ENCODE data around the gene AK8. TPM values are rescaled to one million over a fixed set of nuclear protein-coding genes. Genes with fewer than 3 reads are reported as not detected.

AK8 gene
- polyA plus RNA-seq, 3 donors, result 0.08 TPM; not detected in 2

DNA sequence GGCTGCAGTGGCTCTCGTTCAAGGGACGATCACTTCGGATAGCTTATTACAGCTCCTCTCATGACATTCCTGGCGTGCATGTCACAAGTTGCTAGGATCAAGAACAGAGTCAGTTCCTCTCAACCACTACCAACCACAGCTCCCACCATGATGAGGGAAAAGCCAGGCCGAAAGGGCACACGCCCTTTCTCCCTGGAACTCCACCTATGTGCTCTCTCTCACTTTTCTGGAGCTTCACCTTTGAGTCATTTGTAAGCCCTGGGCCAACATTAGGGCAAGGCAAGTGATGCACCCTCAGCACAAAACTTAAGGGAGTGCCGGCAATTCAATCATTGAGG is 2.2 kb upstream of the AK8 start:
- intact Hi-C loops (cut with micrococcal nuclease), result no loop called here
- Mint-ChIP-seq H3K27ac (no peak overlapping the region), H3K4me1 (peaks cover 15% of the 10 kb centered on the region), H3K36me3 (no peaks in the 10 kb centered on the region), H3K27me3 (ENCODE audit: low read depth in 3 of 3) (peaks cover 10 to 17% (median 14%) of the 10 kb centered on the region in 3 donors), H3K9me3 (peaks cover 0 to 1% (median 0%) of the 10 kb centered on the region in 7 donors), H3K4me3 (no peak overlapping the region)
- Histone ChIP-seq H3K9me3 (replicated peaks in 1 of 2; ENCODE audit: control insufficient read depth in 1 of 2, insufficient read depth in 1 of 2, low read length in 2 of 2) (no peaks in the 10 kb centered on the region), H3K79me2 (ENCODE audit: insufficient read depth, low read length) (no peaks in the 10 kb centered on the region), H2AFZ (ENCODE audit: insufficient read depth, low read depth, low read length, poor library complexity, severe bottlenecking) (no peak overlapping the region), H3K36me3 (replicated peaks in 1 of 2; ENCODE audit: control insufficient read depth in 1 of 2, insufficient read depth in 2 of 2, low read length in 2 of 2) (no peaks in the 10 kb centered on the region), H4K20me1 (ENCODE audit: insufficient read depth, low read length) (no peaks in the 10 kb centered on the region), H3K27me3 (ENCODE audit: control insufficient read depth in 2 of 2, insufficient read depth in 2 of 2, low read length in 2 of 2) (peaks cover 0 to 9% of the 10 kb centered on the region in 2 donors), H3K4me1 (ENCODE audit: control insufficient read depth in 1 of 2, insufficient read depth in 2 of 2, low read length in 2 of 2) (peaks cover 13 to 25% of the 10 kb centered on the region in 2 donors), H3K4me3 (replicated peaks in 1 of 3; ENCODE audit: low read depth in 2 of 3, low read length in 3 of 3) (no peak overlapping the region), H3K4me2 (replicated peaks; ENCODE audit: extremely low read depth, low read length, poor library complexity, severe bottlenecking) (no peak overlapping the region), H3K27ac (ENCODE audit: low read depth in 1 of 2, low read length in 2 of 2) (no peak overlapping the region), H3K9ac (ENCODE audit: insufficient read depth, low read length, poor library complexity, severe bottlenecking) (no peak overlapping the region)
- TF ChIP-seq, protein P1, sequence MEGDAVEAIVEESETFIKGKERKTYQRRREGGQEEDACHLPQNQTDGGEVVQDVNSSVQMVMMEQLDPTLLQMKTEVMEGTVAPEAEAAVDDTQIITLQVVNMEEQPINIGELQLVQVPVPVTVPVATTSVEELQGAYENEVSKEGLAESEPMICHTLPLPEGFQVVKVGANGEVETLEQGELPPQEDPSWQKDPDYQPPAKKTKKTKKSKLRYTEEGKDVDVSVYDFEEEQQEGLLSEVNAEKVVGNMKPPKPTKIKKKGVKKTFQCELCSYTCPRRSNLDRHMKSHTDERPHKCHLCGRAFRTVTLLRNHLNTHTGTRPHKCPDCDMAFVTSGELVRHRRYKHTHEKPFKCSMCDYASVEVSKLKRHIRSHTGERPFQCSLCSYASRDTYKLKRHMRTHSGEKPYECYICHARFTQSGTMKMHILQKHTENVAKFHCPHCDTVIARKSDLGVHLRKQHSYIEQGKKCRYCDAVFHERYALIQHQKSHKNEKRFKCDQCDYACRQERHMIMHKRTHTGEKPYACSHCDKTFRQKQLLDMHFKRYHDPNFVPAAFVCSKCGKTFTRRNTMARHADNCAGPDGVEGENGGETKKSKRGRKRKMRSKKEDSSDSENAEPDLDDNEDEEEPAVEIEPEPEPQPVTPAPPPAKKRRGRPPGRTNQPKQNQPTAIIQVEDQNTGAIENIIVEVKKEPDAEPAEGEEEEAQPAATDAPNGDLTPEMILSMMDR (IDR thresholded peaks at IDR 0.05), result no peak
- WGBS (ENCODE audit: insufficient coverage), result 97% methylated on average over 4 of the region's 7 CpGs
- no peak for DNase-seq

DNA sequence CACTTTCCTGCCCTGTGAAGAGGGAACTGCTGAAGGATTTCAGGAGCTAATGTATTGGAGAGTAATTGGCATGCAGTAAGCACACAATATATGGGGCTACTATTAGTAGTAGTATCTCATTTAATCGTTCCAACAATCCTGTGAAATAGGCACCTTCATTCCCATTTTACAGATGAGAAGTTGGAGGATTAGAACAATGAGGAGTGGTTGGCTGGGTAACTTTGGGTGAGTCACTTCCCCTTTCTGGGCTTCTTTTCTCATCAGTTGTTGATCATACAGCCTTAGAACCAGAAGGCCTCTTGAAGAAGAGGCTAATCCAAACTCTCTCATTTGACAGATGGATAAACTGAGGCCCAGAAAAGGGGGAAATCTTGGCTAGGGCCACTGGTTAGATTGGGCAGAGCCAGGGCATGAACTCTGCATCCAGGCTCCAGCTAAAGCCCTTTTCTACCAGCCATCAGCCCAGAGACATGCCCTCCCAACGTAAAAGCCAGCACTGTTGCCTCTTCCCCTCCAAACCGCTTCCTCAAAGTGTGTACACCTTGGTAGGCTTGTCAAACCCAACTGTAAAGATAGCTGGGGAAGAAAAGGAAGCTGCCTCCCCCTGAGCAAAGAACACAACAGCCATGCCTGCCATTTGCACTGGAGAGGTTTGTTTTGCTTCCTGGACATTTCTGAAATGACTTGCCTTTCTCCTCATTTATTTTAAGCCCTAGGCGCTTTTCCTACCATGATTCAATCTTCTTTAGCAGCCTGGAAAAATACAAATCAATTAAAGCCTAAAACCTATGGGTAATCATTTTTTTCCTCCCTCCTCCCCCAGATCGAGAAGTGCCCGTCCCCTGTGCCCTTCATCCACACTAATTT is 1.6 kb upstream of the AK8 start:
- H3K9me3 ChIP-seq (replicated peaks in 1 of 2; ENCODE audit: control insufficient read depth in 1 of 2, insufficient read depth in 1 of 2, low read length in 2 of 2), result no peaks in the 10 kb centered on the region
- H3K9me3 Mint-ChIP-seq, result peaks cover 0 to 1% (median 0%) of the 10 kb centered on the region in 7 donors
- H3K27ac Mint-ChIP-seq, result peak overlapping the region in 1 of 7 donors; percentile 25
- no peak overlapping the region for H3K9ac ChIP-seq (ENCODE audit: insufficient read depth, low read length, poor library complexity, severe bottlenecking)
- H3K27me3 Mint-ChIP-seq (ENCODE audit: low read depth in 3 of 3), result peaks cover 10 to 17% (median 16%) of the 10 kb centered on the region in 3 donors
- H3K27ac ChIP-seq (ENCODE audit: low read depth in 1 of 2, low read length in 2 of 2), result no peak overlapping the region
- no peak overlapping the region for H2AFZ ChIP-seq (ENCODE audit: insufficient read depth, low read depth, low read length, poor library complexity, severe bottlenecking)
- H3K4me1 ChIP-seq (ENCODE audit: control insufficient read depth in 1 of 2, insufficient read depth in 2 of 2, low read length in 2 of 2), result peaks cover 13 to 25% of the 10 kb centered on the region in 2 donors
- H3K79me2 ChIP-seq (ENCODE audit: insufficient read depth, low read length), result no peaks in the 10 kb centered on the region
- peaks cover 0 to 9% of the 10 kb centered on the region in 2 donors for H3K27me3 ChIP-seq (ENCODE audit: control insufficient read depth in 2 of 2, insufficient read depth in 2 of 2, low read length in 2 of 2)
- peak; percentile 10 to 31 (median 15) for DNase-seq
- TF ChIP-seq, protein P1 (IDR thresholded peaks at IDR 0.05), result no peak
- H3K4me3 ChIP-seq (replicated peaks in 1 of 3; ENCODE audit: low read depth in 2 of 3, low read length in 3 of 3), result no peak overlapping the region
- H3K4me1 Mint-ChIP-seq, result peaks cover 15% of the 10 kb centered on the region
- H4K20me1 ChIP-seq (ENCODE audit: insufficient read depth, low read length), result no peaks in the 10 kb centered on the region
- H3K4me2 ChIP-seq (replicated peaks; ENCODE audit: extremely low read depth, low read length, poor library complexity, severe bottlenecking), result no peak overlapping the region
- no peaks in the 10 kb centered on the region for H3K36me3 Mint-ChIP-seq
- no peak overlapping the region for H3K4me3 Mint-ChIP-seq
- WGBS (ENCODE audit: insufficient coverage), result 90% methylated on average over 3 of the region's 6 CpGs
- intact Hi-C loops (cut with micrococcal nuclease), result loop anchor here (2.0 to 10.0 kb wide), 3 partner anchors 209 to 797 kb away; partner anchors contain the start of genes DDX31 (in 1 of the 2) and GTF3C4 (in 1 of the 2)
- no peaks in the 10 kb centered on the region for H3K36me3 ChIP-seq (replicated peaks in 1 of 2; ENCODE audit: control insufficient read depth in 1 of 2, insufficient read depth in 2 of 2, low read length in 2 of 2)
